DMS53 treated with DMSO at 0.1 percent for 48 hours (cell line): ENCODE data around the gene ANKRD11.
"Not testable (repeated sequence)": the region's sequence is repeated elsewhere in the genome, so short reads cannot be mapped to it uniquely, and the experiment has no call there.

Experiments
- DNase-seq: peaks from one replicate; lab custom pipeline; 2025; ENCODE audit not compliant: unreplicated experiment; lab: John Stamatoyannopoulos, UW

Gene ANKRD11

DNA sequence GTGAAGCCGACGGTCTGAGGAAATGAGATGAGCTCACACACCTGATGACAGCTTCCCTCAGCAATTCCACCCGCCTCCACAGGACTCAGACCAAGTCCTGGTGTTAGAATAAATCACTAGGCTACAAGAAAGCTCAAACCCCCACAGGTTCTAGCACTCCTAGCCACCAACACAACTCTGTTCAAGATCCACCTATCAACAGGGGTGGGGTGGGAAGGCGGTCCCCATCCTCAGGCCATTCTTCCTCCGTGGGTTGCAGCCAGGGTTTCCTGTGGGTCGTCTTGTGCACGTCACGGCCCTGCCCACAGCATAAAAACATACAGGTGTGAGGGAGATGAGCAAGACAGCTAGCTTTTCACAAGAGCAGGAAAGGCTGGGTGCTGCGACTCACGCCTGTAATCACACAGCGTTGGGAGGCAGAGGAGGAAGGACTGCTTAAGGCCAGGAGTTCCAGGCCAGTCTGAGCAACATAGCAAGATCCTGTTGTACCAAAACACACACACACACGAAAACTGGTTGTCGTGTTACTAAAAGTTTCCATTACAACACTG is 81.1 kb downstream of the ANKRD11 start:
- no peak for DNase-seq

DNA sequence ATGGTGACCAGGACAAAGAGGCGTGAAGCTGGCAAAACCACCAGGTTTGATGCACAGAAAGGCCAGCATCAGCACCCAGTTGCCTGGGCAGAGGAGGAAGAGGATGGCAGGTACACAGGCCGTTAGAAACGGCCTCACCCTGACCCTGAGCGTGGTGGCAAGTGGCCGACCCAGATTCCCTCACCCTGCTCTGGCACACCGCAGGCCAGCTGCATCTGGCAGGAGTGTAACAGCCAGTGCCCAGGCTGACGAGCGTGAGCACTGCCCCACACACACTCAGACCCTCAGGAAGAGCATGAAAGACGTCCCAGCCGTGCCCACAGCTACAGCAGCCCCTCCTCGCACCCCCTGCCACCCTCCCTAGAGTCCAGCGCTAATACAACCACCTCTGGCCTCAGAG is 82.0 kb downstream of the ANKRD11 start:
- DNase-seq, result no peak

DNA sequence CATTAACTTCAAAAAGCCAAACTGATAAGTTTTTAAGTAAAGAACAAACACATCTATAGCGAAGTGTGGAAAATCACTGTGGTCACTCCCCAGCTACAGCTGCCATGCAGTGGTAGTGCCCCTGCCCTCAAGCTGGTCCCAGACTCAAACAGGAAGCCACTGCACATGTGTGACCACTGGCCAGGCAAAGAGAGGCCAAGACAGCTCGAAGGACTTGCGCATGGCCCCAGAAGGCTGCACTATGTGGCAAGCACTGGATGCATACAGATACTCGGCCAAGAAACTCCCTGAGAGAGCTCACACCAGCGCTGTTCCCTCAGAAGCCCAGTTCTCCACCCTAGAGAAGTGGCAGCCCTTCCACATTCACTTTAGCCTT is 82.4 kb downstream of the ANKRD11 start:
- no peak for DNase-seq

DNA sequence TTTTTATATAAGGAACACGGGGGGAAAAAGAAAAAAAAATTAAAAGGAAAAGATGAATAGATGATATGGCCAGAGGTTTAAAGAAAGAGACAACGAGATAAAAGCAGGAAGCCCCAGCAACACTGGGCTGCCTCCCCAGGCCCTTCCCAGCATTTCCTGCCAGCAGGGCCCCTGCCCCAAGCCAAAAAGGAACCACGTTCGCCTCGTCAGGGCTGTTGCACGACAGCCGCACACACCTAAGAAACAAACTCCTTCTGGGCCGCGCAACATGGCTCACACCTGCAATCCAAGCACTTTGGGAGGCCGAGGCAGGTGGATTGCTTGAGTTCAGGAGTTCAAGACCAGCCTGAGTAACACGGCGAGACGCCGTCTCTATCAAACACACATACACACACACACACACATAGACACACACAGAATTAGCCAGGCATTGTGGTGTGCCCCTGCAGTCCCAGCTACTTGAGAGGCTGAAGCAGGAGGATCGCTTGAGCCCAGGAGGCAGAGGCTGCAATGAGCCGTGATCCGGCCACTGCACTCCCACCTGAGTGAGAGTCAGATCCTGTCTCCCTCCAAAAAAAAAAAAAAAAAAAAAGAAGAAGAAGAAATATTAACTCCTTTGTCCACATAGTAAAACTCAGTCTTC is 83.0 kb downstream of the ANKRD11 start:
- no peak for DNase-seq

DNA sequence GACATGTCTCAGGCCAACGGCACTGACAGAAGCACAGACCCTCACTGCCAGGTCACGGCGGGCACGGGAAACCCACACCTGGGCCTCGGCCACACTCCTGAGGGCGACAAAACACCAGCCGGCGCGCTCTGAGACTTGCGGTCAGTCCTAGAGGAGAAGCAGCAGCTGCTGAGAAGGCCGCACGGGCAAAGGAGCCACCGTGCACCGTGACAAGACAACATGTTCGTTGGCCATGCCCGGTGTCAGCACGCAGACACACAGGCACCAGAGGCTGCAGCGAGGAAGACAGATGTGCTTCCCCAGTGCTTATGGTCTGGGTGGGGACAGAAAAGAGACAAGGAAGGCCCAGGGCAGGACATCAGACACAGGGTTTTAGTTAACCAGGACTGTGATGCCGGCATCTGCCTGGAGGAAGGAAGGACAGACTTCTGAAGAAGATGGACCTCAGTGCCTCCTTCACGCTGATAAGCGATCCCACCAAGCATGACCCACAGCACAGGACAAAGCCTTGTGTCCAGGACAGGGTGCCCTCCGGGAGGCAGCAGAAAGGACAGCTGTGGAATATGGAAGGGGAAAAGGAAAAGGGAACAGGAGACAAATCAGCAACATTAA is 84.0 kb downstream of the ANKRD11 start:
- DNase-seq, result no peak

DNA sequence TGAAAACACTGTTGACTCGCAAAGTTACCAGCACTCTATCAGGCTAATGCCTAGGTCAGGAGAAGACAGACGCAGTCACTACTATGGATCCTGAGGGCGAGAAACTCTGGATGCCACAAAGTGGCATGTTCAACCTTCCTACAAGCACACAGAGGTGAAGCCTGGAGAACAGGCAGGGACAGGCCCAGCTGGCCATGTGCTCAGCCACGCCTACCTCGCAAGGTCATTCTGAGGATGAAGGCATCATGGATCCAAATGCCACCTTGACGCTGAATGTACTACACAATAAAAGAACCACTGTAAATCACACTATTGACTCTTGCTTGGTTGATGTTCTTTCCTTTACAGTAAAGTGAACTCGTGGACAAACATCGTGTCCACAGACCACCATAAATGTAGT is 85.8 kb downstream of the ANKRD11 start:
- no peak for DNase-seq

DNA sequence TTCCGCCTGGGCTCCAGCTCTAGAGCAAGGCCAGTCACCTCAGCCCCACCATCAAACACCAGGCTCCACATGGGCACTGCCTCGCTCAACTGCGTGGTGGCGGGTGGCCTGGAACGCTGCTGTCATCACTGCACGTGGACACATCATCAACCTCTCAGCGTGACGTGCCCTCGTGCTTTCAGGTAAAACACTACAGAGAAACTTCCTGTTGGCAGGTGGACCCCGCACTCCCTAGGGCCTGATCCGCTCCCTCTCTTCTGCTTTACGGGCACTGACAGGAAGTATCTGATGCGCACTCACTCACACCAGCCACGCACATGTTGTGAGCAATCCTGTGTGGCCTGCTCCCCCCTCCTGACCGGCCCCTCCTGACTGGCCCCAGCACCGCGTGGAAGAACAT is 87.4 kb downstream of the ANKRD11 start:
- no peak for DNase-seq

DNA sequence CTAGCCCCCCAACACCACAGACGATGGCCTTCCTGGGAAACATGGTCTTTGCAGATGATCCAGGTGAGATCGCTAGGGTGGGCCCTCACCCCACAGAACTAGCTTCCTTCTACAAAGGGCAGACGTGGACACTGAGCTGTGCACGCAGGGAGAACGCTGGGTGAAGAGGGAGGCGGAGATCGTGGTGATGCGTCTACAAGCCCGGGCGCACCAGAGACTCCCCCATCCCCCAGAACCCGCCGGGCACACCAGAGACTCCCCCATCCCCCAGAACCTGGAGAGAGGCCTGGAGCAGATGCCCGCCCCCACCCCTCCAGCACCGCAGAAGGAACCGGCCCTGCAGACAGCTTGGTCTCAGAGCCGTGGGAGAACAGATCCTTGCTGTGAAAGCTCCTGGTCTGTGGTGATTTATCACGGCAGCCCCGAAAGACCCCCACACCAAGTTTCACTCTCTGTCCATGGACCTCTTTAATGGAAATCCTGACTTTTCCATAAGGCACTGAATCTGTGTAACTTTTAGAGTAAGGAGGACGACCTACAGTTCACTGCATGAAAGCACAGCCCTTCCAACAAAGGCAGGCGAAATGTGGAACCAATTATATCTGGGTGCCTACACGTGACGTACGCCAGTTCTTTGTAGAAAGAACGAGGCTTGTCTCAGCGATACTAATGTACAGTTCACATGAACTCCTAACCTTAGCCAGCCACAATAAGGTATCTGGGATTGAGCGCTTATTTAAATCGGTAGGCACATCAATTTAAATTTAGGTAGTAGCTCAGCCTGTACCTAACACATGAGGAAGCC is 88.5 kb downstream of the ANKRD11 start:
- no peak for DNase-seq

DNA sequence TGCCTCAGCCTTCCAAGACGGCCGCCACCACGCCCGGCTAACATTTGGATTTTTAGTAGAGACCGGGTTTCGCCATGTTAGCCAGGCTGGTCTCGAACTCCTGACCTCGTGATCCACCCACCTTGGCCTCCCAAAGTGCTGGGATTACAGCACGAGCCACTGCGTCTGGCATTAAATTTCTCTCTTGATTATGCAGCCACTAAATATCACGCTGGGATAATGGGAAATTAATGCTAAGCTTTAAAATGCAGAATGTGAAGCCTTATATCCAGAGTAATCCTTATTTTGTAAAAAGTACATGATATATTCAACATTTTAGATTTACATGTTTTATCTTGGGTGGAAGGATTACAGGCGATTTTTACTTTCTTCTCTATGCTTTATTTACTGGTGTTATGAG is 89.2 kb downstream of the ANKRD11 start:
- no peak for DNase-seq

DNA sequence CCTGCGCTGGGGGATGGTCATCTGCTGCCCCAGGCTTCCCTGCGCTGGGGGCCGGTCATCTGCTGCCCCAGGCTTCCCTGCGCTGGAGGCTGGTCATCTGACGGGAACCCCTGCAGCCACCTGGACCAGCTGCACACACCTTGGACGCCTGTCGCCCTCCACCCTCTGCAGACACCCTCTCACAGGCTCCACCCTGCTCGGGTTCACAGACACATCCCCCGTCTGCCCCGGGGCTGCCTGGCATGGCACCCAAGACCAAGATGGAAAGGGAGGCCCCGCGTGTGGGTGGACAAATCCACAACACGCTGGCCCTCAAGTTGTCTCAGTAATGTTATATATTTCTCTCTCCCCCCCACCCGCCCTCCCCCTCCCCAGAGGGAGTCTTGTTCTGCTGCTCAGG is 89.6 kb downstream of the ANKRD11 start:
- no peak for DNase-seq

DNA sequence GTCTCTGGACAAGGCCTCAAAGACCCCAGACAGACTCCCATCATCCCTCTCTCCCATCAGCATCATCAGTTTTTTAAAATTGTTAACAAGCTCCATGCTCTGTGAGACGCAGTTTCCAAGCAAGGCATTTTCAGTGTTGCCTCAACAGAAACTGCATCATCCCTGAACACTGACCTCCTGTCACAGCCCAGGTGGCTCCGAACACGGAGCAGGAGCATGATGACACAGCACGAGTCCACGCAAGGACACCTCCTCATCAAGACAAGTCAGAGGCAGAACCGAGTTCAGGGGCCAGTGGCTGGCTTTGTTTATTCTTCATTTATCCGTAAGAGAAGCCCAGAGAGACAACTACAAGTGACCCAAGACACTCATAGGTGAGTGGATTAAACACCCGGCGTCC is 91.4 kb downstream of the ANKRD11 start:
- no peak for DNase-seq

DNA sequence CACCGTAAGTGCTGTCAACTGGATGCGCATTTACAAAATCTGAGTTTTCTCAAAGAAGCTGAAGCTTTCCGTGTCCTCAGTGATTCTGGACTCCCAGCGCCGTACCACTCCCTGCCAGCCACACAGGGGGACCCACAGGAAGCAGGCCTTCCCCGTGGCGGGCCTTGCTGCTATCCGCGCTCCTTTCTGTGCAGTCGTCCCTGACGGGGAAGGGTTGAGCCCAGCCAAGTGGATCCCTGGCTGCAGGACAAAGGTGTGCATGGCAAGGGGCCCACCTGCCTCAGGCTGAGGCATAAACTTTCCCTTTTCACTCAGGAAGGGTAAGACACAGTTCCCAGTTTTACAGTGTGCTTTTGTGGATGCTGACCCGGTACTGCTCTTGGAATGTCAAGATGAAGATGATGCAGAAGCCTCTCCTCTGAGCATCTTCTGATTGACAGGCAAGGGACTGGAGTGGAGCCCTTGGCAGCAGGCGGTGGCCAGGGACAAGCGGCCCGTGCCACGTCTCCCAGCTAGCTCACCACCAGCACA is 93.0 kb downstream of the ANKRD11 start:
- DNase-seq, result no peak

DNA sequence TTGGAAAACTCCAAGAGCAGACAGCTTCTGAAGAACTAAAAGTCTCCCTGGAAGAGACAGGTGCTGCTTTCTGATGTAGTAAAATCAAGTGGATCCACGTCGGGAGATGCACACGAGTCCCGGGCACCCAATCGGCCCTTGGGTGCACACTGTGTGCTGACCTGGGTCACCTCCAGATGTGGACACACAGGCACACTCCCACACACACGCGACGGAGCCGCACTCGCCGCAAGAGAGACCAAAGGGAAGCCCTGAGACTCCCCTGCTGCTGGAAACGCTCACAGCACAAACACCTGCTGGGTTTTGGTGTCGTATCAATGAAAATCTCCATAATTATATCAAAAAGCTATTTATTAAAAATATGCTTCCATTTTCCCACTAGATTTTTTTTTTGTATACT is 94.2 kb downstream of the ANKRD11 start:
- DNase-seq, result no peak

DNA sequence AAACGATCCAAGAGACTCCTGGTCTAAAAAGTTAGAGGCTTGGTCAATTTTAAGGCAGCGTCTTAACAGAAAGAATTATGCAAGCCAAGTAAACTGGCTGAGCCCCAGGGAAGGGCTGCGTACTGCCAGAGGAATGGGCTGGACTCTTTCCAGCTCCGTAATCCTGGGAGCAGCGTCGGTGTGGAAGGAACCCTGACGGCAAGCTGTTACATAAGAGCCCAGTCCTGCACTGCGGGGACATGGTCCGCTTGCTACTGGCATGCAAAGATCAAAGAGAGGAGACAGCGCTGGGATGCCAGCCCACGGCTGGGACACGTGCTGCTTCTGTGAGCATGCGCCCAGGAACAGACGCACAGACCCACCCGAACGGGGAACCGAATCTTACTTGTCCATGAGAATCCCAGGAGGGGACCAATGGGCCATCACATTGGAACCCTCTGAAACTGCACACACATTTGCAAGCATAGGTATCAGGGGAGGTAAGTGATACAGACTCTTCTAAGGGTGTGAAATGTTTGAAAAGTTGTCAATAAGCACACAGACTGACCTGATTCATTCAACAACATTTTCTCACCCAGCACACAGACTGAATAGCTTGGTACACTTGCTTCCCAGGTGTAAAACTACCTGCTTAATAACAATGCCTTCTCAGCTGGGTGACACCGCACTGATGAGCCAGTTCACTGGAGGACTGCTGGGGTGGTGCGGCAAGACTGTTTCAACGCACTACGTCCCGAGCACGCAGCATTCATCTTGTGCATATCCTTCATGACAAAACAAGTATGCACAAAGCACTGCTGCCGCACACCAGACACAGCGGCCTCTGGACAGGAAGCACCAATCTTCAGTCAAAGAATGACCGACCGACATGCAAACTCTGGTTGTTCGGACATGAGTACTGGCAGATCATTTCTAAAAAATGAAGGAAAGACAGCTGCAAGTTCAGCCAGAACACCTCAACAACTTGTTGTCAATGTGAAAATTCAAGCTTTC is 94.9 kb downstream of the ANKRD11 start:
- DNase-seq, result no peak

DNA sequence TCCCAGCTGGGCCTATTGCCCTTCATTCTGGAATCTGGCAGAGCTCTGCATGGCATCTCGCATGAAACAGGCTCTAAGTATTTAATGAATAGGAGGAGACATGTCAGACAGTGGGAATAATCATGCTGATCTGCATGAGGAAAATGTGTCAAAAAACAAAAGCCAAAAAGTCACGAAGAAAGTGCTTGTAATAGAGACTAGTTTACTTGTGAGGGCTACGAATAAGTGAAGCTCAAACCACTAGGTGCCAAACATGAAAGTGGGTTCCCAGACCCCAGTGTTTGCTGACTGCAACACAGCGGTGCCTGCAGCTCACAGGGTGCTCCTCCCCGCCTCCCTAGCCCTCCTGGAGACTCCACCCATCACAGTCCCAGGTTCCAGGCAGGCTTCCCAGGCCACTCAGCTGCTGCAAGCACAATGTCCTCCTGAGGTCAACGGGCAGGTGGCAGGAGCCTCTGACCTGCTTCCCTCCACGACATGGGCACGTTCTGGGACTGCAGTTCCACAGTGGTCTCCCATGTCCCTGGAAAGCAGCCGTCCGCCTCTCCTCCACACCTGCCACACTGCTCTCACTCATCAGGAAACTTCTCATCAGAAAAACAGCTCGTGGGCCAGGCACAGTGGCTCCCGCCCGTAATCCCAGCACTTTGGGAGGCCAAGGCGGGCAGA is 96.5 kb downstream of the ANKRD11 start:
- DNase-seq, result no peak

DNA sequence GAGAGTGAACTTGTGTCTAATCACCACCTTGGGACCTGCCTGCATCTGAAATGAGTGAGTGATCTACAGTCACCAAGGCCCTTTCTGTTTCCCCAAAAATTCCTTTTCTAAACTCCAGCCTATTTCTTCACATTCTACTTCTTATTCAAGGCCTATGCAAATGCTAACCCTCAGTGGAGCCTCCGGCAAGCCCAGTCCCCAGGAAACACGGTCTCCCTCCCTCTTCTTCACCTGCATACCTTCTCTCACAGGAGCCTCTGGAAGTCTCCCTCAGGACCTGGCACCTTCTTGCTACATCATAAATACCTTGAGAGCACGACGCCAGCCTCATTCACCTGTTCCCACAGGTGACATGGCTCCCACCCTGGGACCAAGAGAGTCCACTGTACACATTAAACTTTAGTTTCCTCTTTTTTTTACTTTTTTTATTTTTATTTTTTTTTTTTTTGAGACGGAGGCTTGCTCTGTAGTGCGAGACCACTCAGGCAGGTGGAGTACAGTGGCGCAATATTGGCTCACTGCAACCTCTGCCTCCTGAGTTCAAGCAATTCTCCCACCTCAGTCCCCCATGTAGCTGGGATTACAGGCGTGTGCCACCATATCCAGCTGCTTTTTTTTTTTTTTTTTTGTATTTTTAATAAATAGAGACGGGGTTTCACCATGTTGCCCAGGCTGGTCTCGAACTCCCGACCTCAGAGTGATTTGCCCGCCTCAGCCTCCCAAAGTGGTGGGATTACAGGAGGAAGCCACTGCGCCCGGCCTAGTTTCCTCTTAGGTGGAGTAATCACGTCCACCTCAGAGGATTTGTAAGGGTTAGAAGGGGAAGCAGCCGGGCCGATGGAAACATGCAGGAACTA is 97.3 kb downstream of the ANKRD11 start:
- no peak for DNase-seq

DNA sequence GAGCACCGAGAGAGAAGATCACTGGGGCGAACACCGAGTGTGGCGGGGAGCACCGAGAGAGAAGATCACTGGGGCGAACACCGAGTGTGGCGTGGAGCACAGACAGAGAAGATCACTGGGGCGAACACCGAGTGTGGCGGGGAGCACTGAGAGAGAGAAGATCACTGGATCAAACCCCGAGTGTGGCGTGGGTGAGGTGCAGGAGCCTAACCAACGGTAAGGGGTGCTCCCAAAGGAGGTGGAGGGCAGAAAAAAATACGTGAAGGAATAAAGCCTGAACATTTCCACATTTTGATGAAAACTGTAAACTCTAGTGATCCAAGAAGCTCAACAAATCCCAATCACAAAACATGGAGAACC is 100.2 kb downstream of the ANKRD11 start:
- DNase-seq, result not testable (repeated sequence)

DNA sequence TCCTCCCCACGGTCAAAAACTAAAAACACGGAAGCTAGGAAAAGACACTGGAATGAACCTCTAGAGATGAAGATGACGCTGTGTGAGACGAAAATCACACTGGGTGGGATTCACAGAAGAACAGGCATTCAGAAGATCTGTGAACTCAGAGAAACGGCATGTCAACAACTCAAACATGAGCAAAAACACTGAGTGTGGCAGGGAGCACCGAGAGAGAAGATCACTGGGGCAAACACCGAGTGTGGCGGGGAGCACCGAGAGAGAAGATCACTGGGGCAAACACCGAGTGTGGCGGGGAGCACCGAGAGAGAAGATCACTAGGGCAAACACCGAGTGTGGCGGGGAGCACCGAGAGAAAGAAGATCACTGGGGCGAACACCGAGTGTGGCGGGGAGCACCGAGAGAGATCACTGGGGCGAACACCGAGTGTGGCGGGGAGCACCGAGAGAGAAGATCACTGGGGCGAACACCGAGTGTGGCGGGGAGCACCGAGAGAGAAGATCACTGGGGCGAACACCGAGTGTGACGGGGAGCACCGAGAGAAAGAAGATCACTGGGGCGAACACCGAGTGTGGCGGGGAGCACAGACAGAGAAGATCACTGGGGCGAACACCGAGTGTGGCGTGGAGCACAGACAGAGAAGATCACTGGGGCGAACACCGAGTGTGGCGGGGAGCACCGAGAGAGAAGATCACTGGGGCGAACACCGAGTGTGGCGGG is 100.7 kb downstream of the ANKRD11 start:
- DNase-seq, result not testable (repeated sequence)

DNA sequence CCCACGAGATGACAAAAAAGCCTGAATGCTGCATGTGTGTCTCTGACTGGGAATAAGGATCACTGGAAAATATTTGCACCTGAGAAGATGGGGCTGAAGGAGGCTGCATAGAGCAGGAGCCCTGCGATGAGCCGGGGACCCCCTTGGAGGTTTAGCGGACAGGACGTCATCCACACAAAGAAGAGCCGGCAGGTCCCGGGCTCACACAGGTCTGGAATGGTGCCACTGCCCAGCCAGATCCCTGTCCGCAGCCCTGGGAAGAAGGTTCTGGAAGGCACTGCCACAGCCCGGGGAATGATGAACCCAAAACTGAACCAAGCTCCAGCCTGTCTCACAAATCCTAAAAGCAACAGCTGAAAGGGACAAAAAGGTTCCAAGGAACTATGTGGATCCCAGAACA is 101.8 kb downstream of the ANKRD11 start:
- DNase-seq, result no peak
